ENCODE data around the gene KDM5B.
"Not testable (repeated sequence)": the region's sequence is repeated elsewhere in the genome, so short reads cannot be mapped to it uniquely, and the experiment has no call there.

KDM5B gene

DNA sequence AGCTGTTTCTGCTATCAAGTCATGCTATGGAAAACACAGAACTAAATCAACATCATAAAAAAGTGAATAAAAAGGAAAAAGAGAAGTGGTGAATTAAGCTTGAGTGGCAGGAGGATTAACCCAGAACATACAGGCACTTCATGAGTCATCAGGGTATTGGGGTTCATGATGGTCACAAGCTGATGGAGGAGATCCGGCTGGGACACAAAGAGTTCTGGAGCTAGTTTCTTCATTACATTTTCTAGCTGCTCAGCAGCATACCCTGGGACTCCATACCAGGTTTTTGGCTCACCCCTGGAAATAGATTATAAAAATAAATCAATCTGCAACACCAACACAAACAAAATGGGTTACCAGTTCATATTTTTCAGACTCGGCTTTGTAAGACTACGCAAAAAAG lies 55.4 kb downstream of the KDM5B start:
- no peak for TF ChIP-seq CTCF (IDR thresholded peaks at IDR 0.05; ENCODE audit: insufficient read depth, low read length, poor library complexity, severe bottlenecking)
- DNase-seq (ENCODE audit: extremely low read depth, insufficient read length), result no peak
- H3K36me3 ChIP-seq (ENCODE audit: control insufficient read depth, insufficient read depth, low read length), result no peaks in the 10 kb centered on the region

GRCh38 chr1:202750761-202751160 lies 57.5 kb downstream of the KDM5B start:
- Histone ChIP-seq H3K4me3 (replicated peaks; ENCODE audit: low read depth, low read length) (no peak overlapping the region), H3K36me3 (ENCODE audit: control insufficient read depth, insufficient read depth, low read length) (no peaks in the 10 kb centered on the region)
- DNase-seq (ENCODE audit: extremely low read depth, insufficient read length), result no peak

More for the DNA sequence above, 55.4 kb downstream of the KDM5B start:
- H3K4me3 ChIP-seq (replicated peaks; ENCODE audit: low read depth, low read length), result no peak overlapping the region
- H3K27me3 ChIP-seq (replicated peaks; ENCODE audit: control insufficient read depth, insufficient read depth, low read length), result no peaks in the 10 kb centered on the region

DNA sequence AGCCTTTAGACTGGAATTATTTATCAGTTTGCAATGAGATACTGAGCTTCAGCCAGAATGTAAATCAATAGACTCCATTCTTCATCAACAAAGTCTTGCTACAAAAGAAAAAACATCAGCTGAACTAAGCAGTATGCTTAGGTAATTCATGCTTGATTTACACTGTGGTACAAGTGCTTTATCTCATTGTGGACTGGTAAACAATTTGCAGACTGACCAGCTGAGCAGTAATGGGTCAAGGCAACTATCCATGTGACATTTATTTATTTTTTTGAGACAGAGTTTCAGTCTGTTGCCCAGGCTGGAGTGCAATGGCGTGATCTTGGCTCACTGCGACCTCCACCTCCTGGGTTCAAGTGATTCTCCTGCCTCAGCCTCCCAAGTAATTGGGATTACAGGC lies 58.2 kb downstream of the KDM5B start:
- no peak overlapping the region for H3K4me3 ChIP-seq (replicated peaks; ENCODE audit: low read depth, low read length)
- TF ChIP-seq CTCF (IDR thresholded peaks at IDR 0.05; ENCODE audit: insufficient read depth, low read length, poor library complexity, severe bottlenecking), result no peak
- no peak for DNase-seq (ENCODE audit: extremely low read depth, insufficient read length)
- H3K36me3 ChIP-seq (ENCODE audit: control insufficient read depth, insufficient read depth, low read length), result no peaks in the 10 kb centered on the region
- H3K27me3 ChIP-seq (replicated peaks; ENCODE audit: control insufficient read depth, insufficient read depth, low read length), result no peaks in the 10 kb centered on the region

More at GRCh38 chr1:202750761-202751160, 57.5 kb downstream of the KDM5B start:
- H3K27me3 ChIP-seq (replicated peaks; ENCODE audit: control insufficient read depth, insufficient read depth, low read length), result no peaks in the 10 kb centered on the region
- no peak for TF ChIP-seq CTCF (IDR thresholded peaks at IDR 0.05; ENCODE audit: insufficient read depth, low read length, poor library complexity, severe bottlenecking)

DNA sequence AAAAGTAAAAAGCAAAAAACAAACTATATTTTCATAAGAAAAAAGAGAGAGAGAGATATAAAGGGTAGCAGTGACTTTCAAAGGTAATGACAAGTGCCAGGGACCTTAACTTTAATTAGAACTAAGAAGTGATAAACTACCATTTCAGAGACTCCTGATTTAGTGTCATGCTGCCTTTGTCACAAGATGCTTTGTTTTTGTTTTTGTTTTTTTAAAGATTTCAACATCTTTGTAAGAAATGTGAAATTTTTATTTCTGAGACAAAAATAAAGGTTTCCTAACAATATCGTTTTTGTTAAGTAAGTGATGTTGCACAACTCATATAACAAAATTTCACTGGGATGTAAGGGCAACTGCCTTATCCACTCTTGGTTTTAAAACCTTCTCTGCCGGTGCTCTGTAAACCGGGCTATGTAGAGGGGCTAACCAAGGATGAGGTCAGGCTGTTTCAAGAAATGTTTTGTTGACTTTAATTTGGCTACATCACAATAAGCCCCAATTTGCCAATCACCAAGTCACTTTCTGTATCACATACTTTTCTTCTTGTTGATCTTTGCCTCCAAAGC lies 62.8 kb downstream of the KDM5B start:
- Histone ChIP-seq H3K4me3 (replicated peaks; ENCODE audit: low read depth, low read length) (no peak overlapping the region), H3K36me3 (ENCODE audit: control insufficient read depth, insufficient read depth, low read length) (no peaks in the 10 kb centered on the region; the same call in 1 of the 2 replicates), H3K27me3 (replicated peaks; ENCODE audit: control insufficient read depth, insufficient read depth, low read length) (no peaks in the 10 kb centered on the region)
- DNase-seq (ENCODE audit: extremely low read depth, insufficient read length), result no peak
- TF ChIP-seq CTCF (IDR thresholded peaks at IDR 0.05; ENCODE audit: insufficient read depth, low read length, poor library complexity, severe bottlenecking), result no peak

DNA sequence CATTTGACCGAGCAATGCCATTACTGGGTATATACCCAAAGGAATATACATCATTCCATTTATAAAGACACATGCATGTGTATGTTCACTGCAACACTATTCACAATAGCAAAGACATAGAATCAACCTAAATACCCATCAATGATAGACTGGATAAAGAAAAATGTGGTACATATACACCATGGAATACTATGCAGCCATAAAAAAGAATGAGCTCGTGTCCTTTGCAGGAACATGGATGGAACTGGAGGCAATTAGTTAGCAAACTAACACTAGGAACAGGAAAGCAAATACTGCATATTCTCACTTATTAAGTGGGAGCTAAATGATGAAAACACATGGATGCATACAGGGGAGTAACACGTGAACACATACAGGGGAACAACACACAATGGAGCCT lies 63.5 kb downstream of the KDM5B start:
- not testable (repeated sequence) for H3K4me3 ChIP-seq (replicated peaks; ENCODE audit: low read depth, low read length); H3K36me3 ChIP-seq (ENCODE audit: control insufficient read depth, insufficient read depth, low read length)

GRCh38 chr1:202742496-202742895 lies 65.7 kb downstream of the KDM5B start:
- Histone ChIP-seq H3K27me3 (replicated peaks; ENCODE audit: control insufficient read depth, insufficient read depth, low read length) (no peaks in the 10 kb centered on the region), H3K4me3 (replicated peaks; ENCODE audit: low read depth, low read length) (no peak overlapping the region), H3K36me3 (ENCODE audit: control insufficient read depth, insufficient read depth, low read length) (no peaks in the 10 kb centered on the region; the same call in 1 of the 2 replicates)
- TF ChIP-seq CTCF (IDR thresholded peaks at IDR 0.05; ENCODE audit: insufficient read depth, low read length, poor library complexity, severe bottlenecking), result no peak
- DNase-seq (ENCODE audit: extremely low read depth, insufficient read length), result no peak

More for the DNA sequence above, 63.5 kb downstream of the KDM5B start:
- not testable (repeated sequence) for H3K27me3 ChIP-seq (replicated peaks; ENCODE audit: control insufficient read depth, insufficient read depth, low read length); DNase-seq (ENCODE audit: extremely low read depth, insufficient read length)
